ENCODE measurements around the gene MAP7. TPM values are rescaled to one million over a fixed set of nuclear protein-coding genes. Genes with fewer than 3 reads are reported as not detected.
A peak's percentile ranks its signal among the peaks of the same experiment; 100 is the strongest.

Gene MAP7
- total RNA-seq, 4 donors from 2014 or later: 18.3 to 33.0 (median 28.2) TPM

- Histone ChIP-seq H3K27me3 (no peaks in the 10 kb centered on the region), H3K4me3 (no peak overlapping the region), H3K27ac (peak overlapping the region in 1 of 4 donors; percentile 25), H3K4me1 (peaks cover 0 to 19% (median 0%) of the 10 kb centered on the region in 3 donors), H3K36me3 (peaks cover 0 to 85% (median 0%) of the 10 kb centered on the region in 3 donors), H3K9me3 (no peaks in the 10 kb centered on the region)
- intact Hi-C loops (cut with DNase I): no loop called here
- no peak for TF ChIP-seq CTCF (IDR thresholded peaks at IDR 0.05)
- TF ChIP-seq POLR2A (IDR thresholded peaks at IDR 0.05): no peak
- WGBS, 2 donors: 39 to 53% methylated on average over 6 of the region's 6 CpGs
- DNase-seq: no peak
These were observed 13.3 kb upstream of the MAP7 start for GRCh38 chr6:136563386-136564152.

DNA sequence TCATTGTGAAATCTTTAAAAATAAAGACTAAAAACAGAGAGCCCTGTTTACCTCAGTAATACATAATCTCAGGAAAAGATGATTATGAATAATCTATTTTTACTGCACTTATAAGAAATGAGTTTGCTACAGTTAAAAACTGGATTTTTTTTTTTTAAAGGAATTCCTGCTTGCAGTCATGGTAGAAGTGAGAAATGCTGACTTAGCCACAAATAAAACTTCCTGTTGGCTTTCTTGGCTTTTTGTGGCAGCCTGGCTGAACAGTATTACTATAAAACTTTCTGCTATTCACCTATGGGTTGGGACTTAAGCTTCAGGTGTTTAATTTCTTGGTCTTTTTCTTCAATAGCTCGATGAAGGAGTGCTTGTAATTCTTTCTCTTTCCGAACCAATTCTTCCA is 12.0 kb upstream of the MAP7 start:
- WGBS, 2 donors: 65 to 69% methylated on average over 2 of the region's 2 CpGs
- Histone ChIP-seq H3K27ac (no peak overlapping the region), H3K27me3 (no peaks in the 10 kb centered on the region), H3K36me3 (peaks cover 0 to 90% (median 0%) of the 10 kb centered on the region in 3 donors), H3K4me3 (no peak overlapping the region), H3K9me3 (no peaks in the 10 kb centered on the region), H3K4me1 (peaks cover 0 to 19% (median 0%) of the 10 kb centered on the region in 3 donors)
- intact Hi-C loops (cut with DNase I): no loop called here
- no peak for TF ChIP-seq CTCF (IDR thresholded peaks at IDR 0.05)
- no peak for TF ChIP-seq POLR2A (IDR thresholded peaks at IDR 0.05)
- no peak for DNase-seq

DNA sequence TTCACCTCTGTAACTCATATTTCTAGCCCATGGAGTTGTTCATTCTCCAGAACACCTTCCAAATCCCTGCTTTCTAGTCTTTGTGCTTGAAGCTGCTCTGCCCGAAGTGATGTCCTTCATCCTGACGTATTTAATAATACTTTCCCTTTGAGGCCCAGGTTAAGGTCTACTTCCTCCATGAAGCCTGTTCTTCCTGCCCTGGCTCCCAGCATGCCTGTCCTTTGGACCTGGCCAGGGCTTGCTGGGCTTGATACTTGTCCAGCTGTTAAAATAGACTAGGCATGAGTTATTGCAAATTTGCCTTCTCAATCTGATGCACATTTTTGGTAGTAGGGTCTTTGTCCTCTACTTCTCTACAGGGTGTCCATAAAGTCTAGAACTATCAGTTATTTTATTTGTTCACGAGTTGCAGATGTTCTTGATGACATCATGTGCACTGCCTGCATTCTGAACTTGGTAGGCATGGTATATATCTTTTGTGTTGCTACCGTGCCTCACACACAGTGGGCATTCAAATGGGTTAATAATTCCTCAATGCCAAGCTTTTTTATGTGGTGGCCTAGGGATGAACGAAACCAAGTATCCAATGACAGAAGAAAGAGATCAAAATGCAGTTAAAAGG is 3.1 kb upstream of the MAP7 start:
- TF ChIP-seq POLR2A (IDR thresholded peaks at IDR 0.05) (no peak), CTCF (IDR thresholded peaks at IDR 0.05) (no peak)
- WGBS, 2 donors: 74 to 82% methylated on average over 5 of the region's 5 CpGs
- H3K4me1 ChIP-seq: peaks cover 0 to 29% (median 3%) of the 10 kb centered on the region in 3 donors
- H3K9me3 ChIP-seq: no peaks in the 10 kb centered on the region
- H3K27ac ChIP-seq: no peak overlapping the region
- no peak overlapping the region for H3K4me3 ChIP-seq
- DNase-seq: no peak
- peaks cover 0 to 37% (median 0%) of the 10 kb centered on the region in 3 donors for H3K36me3 ChIP-seq
- intact Hi-C loops (cut with DNase I): no loop called here
- H3K27me3 ChIP-seq: peaks cover 0 to 27% (median 0%) of the 10 kb centered on the region in 4 donors

- no peak for TF ChIP-seq CTCF (IDR thresholded peaks at IDR 0.05)
- TF ChIP-seq POLR2A (IDR thresholded peaks at IDR 0.05): no peak
- 74 to 79% methylated on average over 4 of the region's 4 CpGs for WGBS, 2 donors
These were observed 1.8 kb upstream of the MAP7 start for GRCh38 chr6:136552054-136552453.

GRCh38 chr6:136551103-136551502 is 881 bp upstream of the MAP7 start:
- Histone ChIP-seq H3K27me3 (peaks cover 0 to 27% (median 0%) of the 10 kb centered on the region in 4 donors), H3K4me3 (peak overlapping the region; percentile 56 to 91 (median 73)), H3K9me3 (no peaks in the 10 kb centered on the region), H3K4me1 (peaks cover 0 to 29% (median 3%) of the 10 kb centered on the region in 3 donors), H3K36me3 (peaks cover 0 to 15% (median 0%) of the 10 kb centered on the region in 3 donors), H3K27ac (no peak overlapping the region)
- intact Hi-C loops (cut with DNase I): no loop called here
- 48 to 61% methylated on average over 8 of the region's 8 CpGs for WGBS, 2 donors
- no peak for DNase-seq
- TF ChIP-seq POLR2A (IDR thresholded peaks at IDR 0.05): no peak
- TF ChIP-seq CTCF (IDR thresholded peaks at IDR 0.05): no peak

More at GRCh38 chr6:136552054-136552453, 1.8 kb upstream of the MAP7 start:
- Histone ChIP-seq H3K4me3 (no peak overlapping the region), H3K9me3 (no peaks in the 10 kb centered on the region), H3K27ac (no peak overlapping the region), H3K27me3 (peaks cover 0 to 27% (median 0%) of the 10 kb centered on the region in 4 donors), H3K4me1 (peaks cover 0 to 29% (median 3%) of the 10 kb centered on the region in 3 donors), H3K36me3 (peaks cover 0 to 24% (median 0%) of the 10 kb centered on the region in 3 donors)
- intact Hi-C loops (cut with DNase I): no loop called here
- no peak for DNase-seq

Data from esophagus squamous epithelium (tissue), 5 donors.